GM19463 (cell line): ENCODE measurements around the gene CAPZB.
A peak's percentile ranks its signal among the peaks of the same experiment; 100 is the strongest.
"Not testable (repeated sequence)": the region's sequence is repeated elsewhere in the genome, so short reads cannot be mapped to it uniquely, and the experiment has no call there.

Experiments
- ATAC-seq: cut with Tn5 transposase; IDR thresholded peaks from one replicate; pipeline ENCODE4 v1.9.1; 2021; ENCODE audit warnings: mild to moderate bottlenecking, moderate library complexity; ENCODE audit not compliant: unreplicated experiment

Gene CAPZB

GRCh38 chr1:19499887-19500286, 14.5 kb upstream of the CAPZB start:
- ATAC-seq: not testable (repeated sequence)

- not testable (repeated sequence) for ATAC-seq
Observed at GRCh38 chr1:19497443-19497842, 12.1 kb upstream of the CAPZB start.

GRCh38 chr1:19496527-19496874, 11.2 kb upstream of the CAPZB start:
- no peak for ATAC-seq

GRCh38 chr1:19495799-19496526, 10.6 kb upstream of the CAPZB start:
- no peak for ATAC-seq

GRCh38 chr1:19495000-19495656, 9.8 kb upstream of the CAPZB start:
- ATAC-seq: no peak

GRCh38 chr1:19493547-19493946, 8.2 kb upstream of the CAPZB start:
- ATAC-seq: no peak

- ATAC-seq: no peak
Observed at GRCh38 chr1:19489996-19490395, 4.7 kb upstream of the CAPZB start.

GRCh38 chr1:19488136-19488535, 2.8 kb upstream of the CAPZB start:
- ATAC-seq: no peak

- peak; percentile 11 for ATAC-seq
Observed at GRCh38 chr1:19484798-19485361, 459 bp downstream of the CAPZB start.

- ATAC-seq: no peak
Observed at GRCh38 chr1:19484338-19484797, 971 bp downstream of the CAPZB start.

- no peak for ATAC-seq
Observed at GRCh38 chr1:19483691-19484090, 1.6 kb downstream of the CAPZB start.

- ATAC-seq: no peak
Observed at GRCh38 chr1:19483261-19483660, 2.1 kb downstream of the CAPZB start.

GRCh38 chr1:19481826-19482398, 3.4 kb downstream of the CAPZB start:
- ATAC-seq: no peak

GRCh38 chr1:19480282-19480681, 5.1 kb downstream of the CAPZB start:
- ATAC-seq: no peak

- no peak for ATAC-seq
Observed at GRCh38 chr1:19479351-19480120, 5.8 kb downstream of the CAPZB start.

- ATAC-seq: no peak
Observed at GRCh38 chr1:19478322-19478721, 7.0 kb downstream of the CAPZB start.

GRCh38 chr1:19477284-19478249, 7.8 kb downstream of the CAPZB start:
- ATAC-seq: peak; percentile 57

- peak; percentile 64 for ATAC-seq
Observed at GRCh38 chr1:19476450-19477190, 8.7 kb downstream of the CAPZB start.

- no peak for ATAC-seq
Observed at GRCh38 chr1:19475296-19475695, 10.0 kb downstream of the CAPZB start.
